OCI-LY3 (cell line): ENCODE measurements around the gene SEMA3G.

ENCODE experiments used
- CTCF ChIP-seq: fragments of 200-600, 300-600 bp; sonication (generic); IDR thresholded peaks from 2 replicates; pipeline ENCODE4 v1.5.1; 2014; ENCODE audit warnings: antibody characterized with exemption, low read length, low read depth
- EZH2phosphoT487 ChIP-seq: fragments of 200-600 bp; shearing (Covaris generic); IDR thresholded peaks from 2 replicates; pipeline ENCODE4 v1.6.1; 2018; ENCODE audit warnings: antibody characterized with exemption, mixed run types, low read depth

- TF ChIP-seq CTCF (no peak), EZH2phosphoT487 (no peak)
Measured at GRCh38 chr3:52435246-52436101, 9.4 kb downstream of the SEMA3G start.
